Vagina (tissue), 2 donors: ENCODE data around the gene SELENOV. TPM values are rescaled to one million over a fixed set of nuclear protein-coding genes. Genes with fewer than 3 reads are reported as not detected.
A peak's percentile ranks its signal among the peaks of the same experiment; 100 is the strongest.

Source experiments
- DNase-seq, 2 donors: peaks; one replicate each; pipeline ENCODE4 v3.0.0-alpha.2; 2017; ENCODE audit errors: extremely low spot score in 2 of 2
- H3K27ac ChIP-seq: fragments of 200-600 bp; sonication (generic); one replicate; pipeline ENCODE4 v1.5.1; 2019
- H3K27me3 ChIP-seq: fragments of 200-600 bp; sonication (generic); one replicate; pipeline ENCODE4 v1.5.1; 2019
- H3K36me3 ChIP-seq, 2 donors: fragments of 200-600 bp; sonication (generic); one replicate each; pipeline ENCODE4 v1.5.1; 2017 to 2019
- H3K4me1 ChIP-seq: fragments of 200-600 bp; sonication (generic); one replicate; pipeline ENCODE4 v1.5.1; 2019
- H3K4me3 ChIP-seq, 2 donors: fragments of 200-600 bp; sonication (generic); 1 replicate in 1 of 2; 2 replicates in 1 of 2; pipeline ENCODE4 v1.5.1; 2016 to 2019
- H3K9me3 ChIP-seq: fragments of 200-600 bp; sonication (generic); one replicate; pipeline ENCODE4 v1.5.1; 2019
- CTCF ChIP-seq, 3 experiments: fragments of 450-650 bp in 2 of 3; fragments of 200-600 bp in 1 of 3; sonication (generic) in 1 of 3; IDR thresholded peaks; one replicate each; pipeline ENCODE4 v1.5.1; 2017 to 2019; ENCODE audit warnings: antibody characterized with exemption in 3 of 3, mild to moderate bottlenecking in 2 of 3, moderate library complexity in 2 of 3
- POLR2A ChIP-seq, 2 donors: fragments of 450-650 bp; IDR thresholded peaks; one replicate each; pipeline ENCODE4 v1.6.1; 2017; ENCODE audit warnings: antibody characterized with exemption in 2 of 2, mild to moderate bottlenecking in 2 of 2, moderate library complexity in 2 of 2
- POLR2AphosphoS5 ChIP-seq, 2 donors: sonication (generic); formaldehyde crosslinking; IDR thresholded peaks; one replicate each; pipeline ENCODE4 v1.9.0; 2017; ENCODE audit warnings: antibody characterized with exemption in 2 of 2, mild to moderate bottlenecking in 2 of 2, low read depth in 1 of 2; ENCODE audit not compliant: insufficient read depth in 1 of 2
- intact Hi-C: fragments of 100-400 bp; cut with DNase I; formaldehyde crosslinking; loops from one replicate; pipeline ENCODE4 v1.15.1; 2023
- total RNA-seq: library from RNA; depleted of rRNA; stranded (reverse); fragments of >200 nt; gene quantifications from one replicate; pipeline ENCODE4 v1.2.3, GENCODE V29; 2016

Gene SELENOV
- total RNA-seq, 1 donor from 2014 or later = not detected

GRCh38 chr19:39533003-39533512 is 18.1 kb downstream of the SELENOV start:
- Histone ChIP-seq H3K9me3 (no peaks in the 10 kb centered on the region), H3K36me3 (no peaks in the 10 kb centered on the region), H3K4me3 (peak overlapping the region in 1 of 2 donors; percentile 71), H3K27me3 (no peaks in the 10 kb centered on the region), H3K4me1 (peaks cover 16% of the 10 kb centered on the region), H3K27ac (peak overlapping the region; percentile 82)
- TF ChIP-seq POLR2AphosphoS5 (IDR thresholded peaks at IDR 0.05; ENCODE audit: insufficient read depth in 1 of 2, low read depth in 1 of 2) (no peak), CTCF (IDR thresholded peaks at IDR 0.05) (no peak), POLR2A (IDR thresholded peaks at IDR 0.05) (no peak)
- no peak for DNase-seq
- intact Hi-C loops = loop anchor here (5.0 to 10.0 kb wide), 2 partner anchors 56 to 138 kb away; partner anchors contain the start of genes MED29 and PAF1

GRCh38 chr19:39533791-39534190 is 18.9 kb downstream of the SELENOV start:
- TF ChIP-seq CTCF (IDR thresholded peaks at IDR 0.05) (no peak), POLR2AphosphoS5 (IDR thresholded peaks at IDR 0.05; ENCODE audit: insufficient read depth in 1 of 2, low read depth in 1 of 2) (no peak), POLR2A (IDR thresholded peaks at IDR 0.05) (no peak)
- Histone ChIP-seq H3K4me3 (no peak overlapping the region), H3K27ac (no peak overlapping the region), H3K36me3 (no peaks in the 10 kb centered on the region), H3K9me3 (no peaks in the 10 kb centered on the region), H3K4me1 (peaks cover 22% of the 10 kb centered on the region), H3K27me3 (no peaks in the 10 kb centered on the region)
- intact Hi-C loops = loop anchor here (5.0 to 10.0 kb wide), 2 partner anchors 56 to 139 kb away; partner anchors contain the start of genes MED29 and PAF1
- no peak for DNase-seq

GRCh38 chr19:39539165-39539517 is 24.2 kb downstream of the SELENOV start:
- peaks cover 10% of the 10 kb centered on the region for H3K4me1 ChIP-seq
- H3K36me3 ChIP-seq = no peaks in the 10 kb centered on the region
- TF ChIP-seq POLR2A (IDR thresholded peaks at IDR 0.05) (no peak), POLR2AphosphoS5 (IDR thresholded peaks at IDR 0.05; ENCODE audit: insufficient read depth in 1 of 2, low read depth in 1 of 2) (no peak), CTCF (IDR thresholded peaks at IDR 0.05) (no peak)
- H3K27me3 ChIP-seq = no peaks in the 10 kb centered on the region
- H3K4me3 ChIP-seq = peak overlapping the region; percentile 66 to 99
- H3K9me3 ChIP-seq = no peaks in the 10 kb centered on the region
- peak overlapping the region; percentile 93 for H3K27ac ChIP-seq
- intact Hi-C loops = loop anchor here (10.0 kb wide), 1 partner anchor 144 kb away; the partner anchor contains the start of genes MED29 and PAF1
- DNase-seq = no peak

DNA sequence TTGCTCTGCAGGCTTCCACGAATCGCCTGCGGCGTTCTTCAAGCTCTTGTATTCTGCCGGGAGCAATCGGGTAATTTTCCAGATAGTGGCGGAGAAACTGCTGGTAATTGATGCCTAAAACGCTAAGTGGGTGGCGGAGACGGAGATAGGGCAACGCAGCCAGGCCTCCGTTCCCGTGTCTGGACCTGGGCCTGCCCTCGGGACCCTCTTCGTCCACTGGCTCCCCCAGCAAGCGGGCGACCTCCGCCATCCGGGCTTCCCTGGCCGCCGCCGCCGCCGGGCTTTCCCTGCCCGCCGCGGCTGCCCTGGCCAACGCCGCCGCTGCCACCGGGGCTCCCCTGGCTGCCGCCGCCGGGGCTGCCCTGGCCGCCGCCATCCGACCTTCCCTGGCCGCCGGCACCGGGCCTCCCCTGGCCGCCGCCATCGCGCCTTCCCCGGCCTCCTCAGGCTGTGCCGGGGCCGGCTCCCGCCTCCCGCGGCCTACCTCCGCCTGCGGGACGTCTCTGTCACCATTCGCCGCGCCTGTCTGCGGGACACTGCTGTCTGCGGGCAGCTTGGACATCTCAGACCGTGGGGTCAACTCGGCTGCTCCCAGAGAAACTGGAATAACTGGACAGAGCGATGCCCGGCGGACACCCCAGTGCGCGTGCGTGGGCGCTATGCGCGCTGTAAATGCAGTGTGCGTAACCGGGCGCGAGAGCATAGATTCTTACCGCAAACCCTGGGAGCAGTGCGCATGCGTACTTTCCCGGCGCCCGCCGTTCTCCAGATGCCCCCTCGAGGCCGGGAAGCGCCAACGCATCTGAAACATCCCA is 24.8 kb downstream of the SELENOV start, which contains the start of gene EID2:
Gene EID2 (minus strand): TSS at position 644 of the 815 bp plus-strand sequence. CDS start 82 bp downstream, at position 562.
- peak; percentile 96 to 99 for TF ChIP-seq POLR2AphosphoS5 (IDR thresholded peaks at IDR 0.05; ENCODE audit: insufficient read depth in 1 of 2, low read depth in 1 of 2)
- TF ChIP-seq POLR2A (IDR thresholded peaks at IDR 0.05) = peak in 1 of 2 donors; percentile 82
- peak; percentile 86 to 93 (median 89) for TF ChIP-seq CTCF (IDR thresholded peaks at IDR 0.05)
- Histone ChIP-seq H3K36me3 (no peaks in the 10 kb centered on the region), H3K4me3 (peak within 1 kb of the TSS; percentile 66 to 99), H3K27ac (peak within 1 kb of the TSS; percentile 93), H3K27me3 (no peaks in the 10 kb centered on the region), H3K4me1 (peaks cover 10% of the 10 kb centered on the region), H3K9me3 (no peaks in the 10 kb centered on the region)
- intact Hi-C loops = loop anchor here (10.0 kb wide), 1 partner anchor 145 kb away; the partner anchor contains the start of genes MED29 and PAF1
- DNase-seq = peak in 1 of 2 donors; percentile 96
